Renal pelvis (tissue), 4 donors: ENCODE data around the gene CA14. TPM values are rescaled to one million over a fixed set of nuclear protein-coding genes. Genes with fewer than 3 reads are reported as not detected.
"Not testable (repeated sequence)": the region's sequence is repeated elsewhere in the genome, so short reads cannot be mapped to it uniquely, and the experiment has no call there.

Experiments
- DNase-seq: peaks from one replicate; pipeline ENCODE4 v3.0.0-alpha.2; 2013
- polyA plus RNA-seq, 3 donors: library from polyadenylated mRNA; unstranded; fragments of 120-200 nt; gene quantifications; one replicate each; pipeline ENCODE4 v1.2.1, GENCODE V29; 2013; ENCODE audit not compliant: insufficient read length in 3 of 3

Gene CA14
- polyA plus RNA-seq, 3 donors = 6.6 to 6.8 (median 6.6) TPM

DNA sequence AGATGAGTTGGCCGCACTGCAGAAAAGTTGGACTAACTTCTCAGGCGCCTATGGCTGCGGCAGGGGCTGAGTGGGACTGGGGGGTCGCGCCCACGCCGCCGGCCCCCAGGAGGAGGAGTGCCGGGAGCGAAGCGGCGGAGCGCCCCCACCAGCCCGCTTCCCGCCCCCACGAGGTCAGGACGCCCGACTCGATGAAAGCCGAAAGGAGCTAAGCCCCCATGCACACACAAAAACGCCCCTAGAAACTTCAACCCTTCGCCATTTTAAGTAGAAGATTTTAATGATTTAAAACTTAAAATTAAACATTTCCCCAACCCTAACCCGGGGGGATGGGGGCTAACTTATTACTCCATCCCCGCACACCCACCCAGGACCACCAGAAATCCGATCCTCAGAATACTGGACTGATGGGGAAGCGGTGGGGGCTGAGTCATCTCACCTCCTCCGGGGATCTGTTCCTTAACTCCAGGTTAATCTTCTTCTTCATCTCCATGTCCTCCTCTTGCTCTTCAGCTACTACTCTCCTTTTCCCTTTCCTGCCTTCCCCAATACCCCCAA, 22.2 kb upstream of the CA14 start:
- no peak for DNase-seq

DNA sequence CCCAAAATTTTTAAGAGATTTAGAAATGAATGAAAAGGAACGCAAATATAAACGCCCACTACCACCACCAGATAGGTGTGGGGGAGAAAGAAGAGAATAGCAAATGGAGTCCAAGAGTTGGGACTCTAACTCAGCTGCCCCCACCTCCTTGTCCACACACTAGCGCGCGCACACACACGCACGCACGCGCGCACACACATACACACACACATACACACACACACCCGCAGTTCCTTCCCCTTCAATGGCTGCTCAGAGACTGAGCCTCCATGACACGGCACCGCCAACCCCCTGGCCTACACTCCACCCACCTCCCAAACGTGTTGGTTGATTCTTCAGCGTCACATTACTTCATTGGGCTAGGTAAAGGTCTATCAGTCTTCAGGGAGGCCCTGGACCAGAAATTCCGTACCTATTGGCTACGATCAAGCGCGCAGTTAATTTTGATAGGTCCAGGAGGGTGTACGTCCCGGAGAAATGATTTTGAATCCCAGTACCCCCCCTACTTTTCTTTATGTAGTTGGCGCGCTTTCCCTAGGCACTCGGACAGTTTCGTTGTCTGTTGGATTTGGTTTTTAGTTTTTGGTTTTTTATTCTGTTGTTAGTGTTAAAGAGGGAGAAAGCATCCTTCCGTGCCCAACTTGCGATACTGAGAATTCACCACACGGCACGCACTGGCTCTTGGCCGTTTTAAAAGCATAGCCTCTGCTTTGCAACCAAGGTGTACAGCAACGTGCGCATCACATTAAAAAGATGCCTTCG, 21.5 kb upstream of the CA14 start, which contains the start of gene ANP32E:
Gene ANP32E, minus strand, starts transcription at position 261 of the 762 bp plus-strand sequence. CDS start 326 bp downstream, outside the sequence.
- DNase-seq = peak; percentile 99

DNA sequence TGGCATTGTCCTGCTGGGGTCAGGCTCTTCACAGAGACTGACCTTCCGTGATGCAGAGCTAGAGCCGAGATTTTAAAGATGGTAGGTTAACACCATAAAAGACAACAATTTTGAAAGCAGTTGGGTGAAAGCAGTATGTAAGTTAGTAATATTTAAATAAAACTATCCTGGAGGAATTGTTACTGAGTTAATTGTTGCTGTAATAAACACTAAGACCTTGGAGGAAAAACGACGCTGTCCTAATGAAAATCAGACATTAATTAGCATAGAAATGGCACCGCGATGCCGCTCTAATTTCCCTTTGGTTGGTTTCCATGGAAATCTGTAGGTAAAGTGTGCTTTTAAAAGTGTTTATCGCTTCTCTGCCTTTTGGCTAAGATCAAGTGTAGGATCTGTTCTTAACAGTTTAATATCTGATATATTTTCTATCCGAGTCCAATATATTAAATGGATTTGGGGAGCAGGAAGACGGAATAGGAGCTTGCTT, 20.9 kb upstream of the CA14 start:
- no peak for DNase-seq

DNA sequence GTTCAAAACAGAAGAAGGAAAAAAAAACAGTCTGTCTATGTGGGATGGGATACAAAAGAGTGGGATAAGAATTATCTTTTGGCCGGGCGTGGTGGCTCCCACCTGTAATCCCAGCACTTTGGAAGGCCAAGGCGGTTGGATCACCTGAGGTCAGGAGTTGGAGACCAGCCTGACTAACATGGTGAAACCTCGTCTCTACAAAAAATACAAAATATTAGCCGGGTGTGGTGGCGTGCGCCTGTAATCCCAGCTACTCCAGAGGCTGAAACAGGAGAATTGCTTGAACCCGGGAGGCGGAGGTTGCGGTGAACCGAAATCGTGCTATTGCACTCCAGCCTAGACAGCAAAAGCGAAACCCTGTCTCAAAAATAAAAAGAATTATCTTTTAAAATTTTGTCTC, 20.4 kb upstream of the CA14 start:
- DNase-seq = not testable (repeated sequence)

DNA sequence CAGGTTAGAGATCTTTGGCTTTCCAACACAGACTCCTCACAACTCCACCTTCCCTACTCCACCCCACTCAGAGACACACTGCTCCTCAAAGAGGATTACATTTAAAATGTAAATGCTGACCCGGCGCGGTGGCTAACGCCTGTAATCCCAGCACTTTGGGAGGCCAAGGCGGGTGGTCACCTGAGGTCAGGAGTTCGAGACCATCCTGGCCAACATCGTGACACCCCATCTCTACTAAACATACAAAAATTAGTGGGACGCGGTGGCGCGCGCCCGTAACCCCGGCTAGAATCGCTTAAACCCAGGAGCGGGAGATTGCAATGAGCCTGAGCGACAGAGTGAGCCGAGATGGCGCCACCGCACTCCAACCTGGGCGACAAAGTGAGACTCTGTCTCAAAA, 19.8 kb upstream of the CA14 start:
- DNase-seq = no peak

DNA sequence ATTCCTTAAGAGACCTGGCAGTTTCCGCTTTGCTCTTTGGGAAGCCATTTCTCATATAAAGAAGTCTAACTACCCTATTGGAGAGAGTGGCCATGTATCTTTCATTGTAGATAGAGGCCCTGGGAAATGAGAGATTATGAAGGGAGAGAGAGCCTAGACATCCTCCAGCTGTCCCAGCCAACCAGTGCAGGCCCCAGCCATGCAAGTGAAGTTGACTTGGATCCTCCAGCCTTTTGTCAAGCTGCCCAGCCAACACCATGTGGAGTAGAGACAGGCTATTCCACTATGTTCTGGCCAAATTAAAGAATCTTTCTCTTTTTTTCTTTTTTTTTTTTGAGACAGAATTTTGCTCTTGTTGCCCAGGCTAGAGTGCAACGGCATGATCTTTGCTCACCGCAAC, 14.6 kb upstream of the CA14 start:
- DNase-seq = no peak

DNA sequence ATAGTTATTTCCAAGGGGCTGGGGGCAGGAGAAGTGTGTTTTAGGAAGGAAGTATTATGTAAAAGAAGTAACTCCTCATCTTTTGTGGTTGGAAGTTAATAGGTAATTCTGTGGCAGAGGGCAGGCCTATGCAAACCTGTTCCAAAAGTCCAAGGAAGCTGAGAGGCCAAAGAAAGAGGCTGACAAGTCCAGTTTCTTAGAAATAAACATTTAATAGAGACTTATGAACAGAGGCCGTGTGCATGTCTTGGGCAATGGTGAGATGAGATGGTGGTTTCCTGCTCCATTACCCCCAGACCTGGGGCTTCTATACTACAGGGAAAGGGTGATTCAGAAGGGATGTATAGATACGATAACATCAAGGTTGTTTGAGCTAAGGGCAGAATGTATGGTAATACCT, 7.6 kb upstream of the CA14 start:
- no peak for DNase-seq

DNA sequence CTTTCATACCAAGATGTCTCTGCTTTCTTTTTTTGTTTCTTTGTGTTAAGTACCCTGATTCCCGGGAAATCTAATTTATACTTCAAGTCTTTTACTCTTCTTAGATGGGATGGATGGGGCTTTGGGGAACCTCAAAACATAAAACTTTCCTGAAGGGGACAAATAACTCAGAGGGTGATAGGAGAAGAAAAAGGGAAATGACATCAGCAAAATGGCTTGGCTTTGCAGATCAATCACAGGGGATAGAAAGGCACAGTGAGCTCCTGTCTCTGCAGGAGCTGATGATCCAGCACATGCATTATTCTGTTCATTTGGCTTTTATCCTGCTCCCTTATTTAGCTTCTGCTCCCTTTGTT, 1.4 kb upstream of the CA14 start:
- DNase-seq = no peak

DNA sequence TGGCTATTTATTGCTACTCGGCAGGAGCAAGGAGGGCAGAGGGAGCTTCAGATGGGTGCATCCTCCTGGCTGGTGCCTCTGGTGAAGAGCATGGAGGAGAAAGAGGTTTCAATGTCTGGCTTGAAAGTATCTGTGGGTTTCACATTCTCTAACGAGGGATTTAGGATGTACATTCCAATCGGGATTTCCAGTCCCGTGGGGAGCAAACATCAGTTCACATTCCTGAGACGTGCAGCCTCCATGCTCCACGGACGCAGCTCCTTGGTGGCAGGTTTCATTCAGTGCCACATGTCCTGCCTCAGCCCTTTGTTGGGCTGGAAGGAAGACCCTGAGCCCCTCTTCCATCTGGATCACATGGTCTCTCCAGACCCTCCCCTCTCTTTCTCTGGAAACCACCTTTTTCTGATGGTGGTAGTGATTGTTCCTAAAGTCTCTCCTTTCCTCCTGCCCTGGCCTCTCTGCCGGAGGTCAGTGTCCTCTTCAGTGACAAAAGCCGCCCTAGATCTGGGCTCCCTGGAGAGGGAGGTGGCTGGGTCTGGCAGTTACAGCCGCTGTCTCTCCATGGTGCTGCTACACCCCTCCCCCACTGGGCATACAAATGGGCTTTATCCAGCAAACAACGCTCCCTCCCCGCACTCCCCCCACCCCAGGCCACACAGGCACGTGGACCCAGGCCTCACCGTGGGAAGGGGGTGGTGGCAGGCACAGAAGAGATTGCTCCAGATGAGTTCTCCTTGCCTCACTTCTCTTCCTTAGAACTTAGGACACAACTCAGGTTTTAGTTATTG, 826 bp upstream of the CA14 start:
- DNase-seq = no peak

DNA sequence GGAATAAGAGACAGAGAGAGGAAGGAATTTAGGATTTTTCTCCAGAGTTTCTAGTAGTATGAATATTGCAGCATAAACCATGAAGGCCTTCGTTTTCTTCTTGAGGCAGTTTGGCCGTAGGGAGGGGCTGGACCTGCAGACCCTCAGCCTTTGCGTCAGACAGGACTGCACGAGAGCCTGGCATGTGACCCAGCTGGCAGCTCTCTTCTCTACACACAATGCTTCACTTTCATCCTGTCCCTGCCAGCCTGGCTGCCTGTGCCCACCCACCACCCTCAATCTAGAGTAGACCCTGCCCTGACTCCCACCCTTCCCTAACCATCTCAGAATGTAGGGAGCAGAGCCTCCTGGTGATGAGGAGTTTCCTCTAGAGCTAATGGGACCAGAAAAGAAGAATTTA, 1.6 kb downstream of the CA14 start:
- DNase-seq = no peak

DNA sequence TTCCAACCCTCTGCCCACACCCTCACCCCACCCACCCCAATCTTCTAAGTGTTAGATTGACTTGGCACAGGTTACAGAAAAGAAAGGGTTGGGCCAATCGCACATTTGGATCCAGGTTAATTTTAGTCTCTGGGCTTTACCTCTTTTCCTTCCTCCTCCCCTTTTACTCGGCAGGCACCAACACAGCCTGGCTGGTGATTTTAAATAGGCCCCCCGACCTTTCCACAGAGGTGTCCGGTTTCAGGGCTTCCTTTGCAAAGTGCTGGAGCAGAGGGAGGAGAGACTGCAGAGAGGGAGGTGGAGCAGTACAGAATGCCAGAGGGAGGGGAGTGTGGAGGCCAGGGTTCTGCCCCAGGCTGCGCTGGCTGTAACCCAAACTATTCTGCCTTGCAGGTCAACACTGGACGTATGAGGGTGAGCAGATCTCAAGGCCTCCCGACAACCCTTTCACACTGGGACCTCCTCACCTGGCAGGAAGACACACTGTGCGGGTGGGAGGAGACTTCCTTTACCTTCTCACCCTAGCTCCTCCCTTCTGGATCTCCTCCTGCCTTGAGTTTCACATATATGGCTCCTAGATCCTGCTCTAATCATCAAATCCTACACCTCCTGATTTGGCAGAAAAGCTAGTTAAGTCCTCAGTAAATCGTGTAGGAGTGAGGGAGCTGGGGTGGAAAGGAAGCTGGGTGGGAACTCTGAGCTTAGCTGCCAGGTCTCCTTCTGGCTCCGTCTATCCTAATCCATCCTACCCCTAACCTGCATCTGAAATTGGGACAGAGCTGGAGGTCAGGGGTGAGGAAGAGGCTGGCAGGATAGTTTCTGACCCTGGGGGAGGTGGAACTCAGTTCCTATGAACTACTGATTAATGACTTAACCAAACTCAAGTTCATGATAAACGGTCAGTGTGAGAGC, 2.4 kb downstream of the CA14 start:
- DNase-seq = no peak

DNA sequence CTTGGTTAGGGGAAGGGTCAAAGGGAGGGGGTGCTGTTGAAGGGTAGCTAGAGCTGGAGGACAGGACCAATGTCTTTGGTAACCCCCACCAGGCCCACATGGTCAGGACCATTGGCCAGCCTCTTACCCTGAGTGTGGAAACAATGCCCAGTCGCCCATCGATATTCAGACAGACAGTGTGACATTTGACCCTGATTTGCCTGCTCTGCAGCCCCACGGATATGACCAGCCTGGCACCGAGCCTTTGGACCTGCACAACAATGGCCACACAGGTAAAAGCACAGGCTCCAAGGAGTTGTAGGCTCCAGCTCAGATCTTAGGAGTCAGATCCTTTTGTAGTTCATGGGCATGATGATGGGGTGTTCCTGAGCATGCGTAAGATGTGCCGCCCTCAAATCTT, 3.8 kb downstream of the CA14 start:
- no peak for DNase-seq

DNA sequence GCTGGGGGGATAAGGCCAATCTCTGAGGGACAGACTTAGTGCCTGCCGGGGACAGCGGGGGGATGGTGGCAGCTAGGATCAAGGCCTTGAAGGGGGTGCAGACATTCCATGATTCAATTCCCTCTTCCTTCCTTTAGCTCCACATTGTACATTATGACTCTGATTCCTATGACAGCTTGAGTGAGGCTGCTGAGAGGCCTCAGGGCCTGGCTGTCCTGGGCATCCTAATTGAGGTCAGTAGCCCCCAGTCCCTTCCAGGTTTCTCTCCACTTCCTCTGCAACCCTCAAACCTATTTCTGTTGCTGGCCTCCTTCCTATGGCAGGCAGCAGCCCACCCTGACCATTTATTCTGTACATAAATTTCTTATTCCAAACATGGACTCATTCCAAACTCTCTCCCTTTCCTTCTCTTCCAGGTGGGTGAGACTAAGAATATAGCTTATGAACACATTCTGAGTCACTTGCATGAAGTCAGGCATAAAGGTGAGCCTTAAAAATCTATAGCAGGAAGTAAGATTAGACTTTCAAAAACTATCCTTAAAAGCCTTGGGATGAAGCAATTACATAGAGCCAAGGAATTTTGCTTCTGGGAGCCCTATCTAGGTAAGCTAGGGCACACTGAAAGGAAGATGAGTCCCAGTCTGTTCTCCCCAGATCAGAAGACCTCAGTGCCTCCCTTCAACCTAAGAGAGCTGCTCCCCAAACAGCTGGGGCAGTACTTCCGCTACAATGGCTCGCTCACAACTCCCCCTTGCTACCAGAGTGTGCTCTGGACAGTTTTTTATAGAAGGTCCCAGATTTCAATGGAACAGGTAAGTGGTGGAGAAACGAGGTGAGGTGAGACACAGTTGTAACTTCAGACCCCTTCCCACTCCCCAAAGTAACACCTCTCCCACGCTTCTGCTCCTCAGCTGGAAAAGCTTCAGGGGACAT, 5.1 kb downstream of the CA14 start:
- no peak for DNase-seq

DNA sequence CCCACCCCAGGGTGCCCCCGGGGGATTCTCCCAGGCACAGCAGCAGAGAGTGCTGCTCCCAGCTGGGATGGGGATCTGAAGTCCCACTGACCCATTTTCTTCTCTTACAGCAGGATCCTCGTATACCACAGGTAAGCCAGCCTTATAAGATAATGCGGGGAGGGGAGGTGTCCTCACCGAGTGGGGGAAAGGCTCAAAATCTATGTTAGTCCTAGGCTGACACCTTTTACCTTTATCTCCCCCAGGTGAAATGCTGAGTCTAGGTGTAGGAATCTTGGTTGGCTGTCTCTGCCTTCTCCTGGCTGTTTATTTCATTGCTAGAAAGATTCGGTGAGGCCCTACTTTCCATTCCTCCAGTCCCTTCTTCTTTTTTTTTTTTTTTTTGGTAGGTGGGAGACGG, 6.0 kb downstream of the CA14 start:
- no peak for DNase-seq

DNA sequence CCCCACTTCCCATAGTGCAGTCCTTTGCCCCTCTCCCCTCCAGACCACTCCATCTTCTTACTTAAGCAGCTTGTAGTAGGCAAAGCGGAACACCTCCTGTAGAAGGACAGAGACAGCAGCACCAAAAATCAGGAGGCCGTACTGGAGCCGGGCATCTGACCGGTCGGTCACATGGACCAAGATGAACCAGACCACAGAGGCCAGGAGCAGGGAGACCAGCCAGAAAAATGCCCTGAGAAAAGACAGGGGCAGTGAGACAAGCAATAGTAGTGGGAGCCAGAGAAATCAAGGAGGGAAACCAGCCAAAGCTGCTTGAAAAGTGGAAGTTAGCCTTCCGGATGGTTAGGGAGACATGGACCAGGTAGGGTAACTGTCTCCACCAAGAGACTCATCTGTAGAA, 10.3 kb downstream of the CA14 start:
- no peak for DNase-seq

DNA sequence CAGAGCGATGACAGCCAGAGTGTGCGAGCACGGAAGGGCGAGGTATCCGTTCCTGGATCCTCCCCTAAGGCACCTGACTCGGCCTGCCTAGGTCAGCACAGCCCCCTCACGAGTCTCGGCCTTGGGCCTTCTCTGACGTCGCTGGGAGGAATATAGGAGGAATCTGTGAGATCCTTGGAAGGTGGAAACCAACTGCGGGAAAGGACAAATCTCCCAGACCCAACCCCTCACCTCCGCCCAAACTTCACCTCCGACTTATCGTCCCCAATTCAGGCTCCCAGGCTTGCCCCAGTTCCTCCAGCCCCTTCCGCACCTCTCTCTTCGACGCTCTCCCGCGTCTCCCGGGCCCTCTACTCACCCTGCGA, 10.7 kb downstream of the CA14 start:
- DNase-seq = no peak

DNA sequence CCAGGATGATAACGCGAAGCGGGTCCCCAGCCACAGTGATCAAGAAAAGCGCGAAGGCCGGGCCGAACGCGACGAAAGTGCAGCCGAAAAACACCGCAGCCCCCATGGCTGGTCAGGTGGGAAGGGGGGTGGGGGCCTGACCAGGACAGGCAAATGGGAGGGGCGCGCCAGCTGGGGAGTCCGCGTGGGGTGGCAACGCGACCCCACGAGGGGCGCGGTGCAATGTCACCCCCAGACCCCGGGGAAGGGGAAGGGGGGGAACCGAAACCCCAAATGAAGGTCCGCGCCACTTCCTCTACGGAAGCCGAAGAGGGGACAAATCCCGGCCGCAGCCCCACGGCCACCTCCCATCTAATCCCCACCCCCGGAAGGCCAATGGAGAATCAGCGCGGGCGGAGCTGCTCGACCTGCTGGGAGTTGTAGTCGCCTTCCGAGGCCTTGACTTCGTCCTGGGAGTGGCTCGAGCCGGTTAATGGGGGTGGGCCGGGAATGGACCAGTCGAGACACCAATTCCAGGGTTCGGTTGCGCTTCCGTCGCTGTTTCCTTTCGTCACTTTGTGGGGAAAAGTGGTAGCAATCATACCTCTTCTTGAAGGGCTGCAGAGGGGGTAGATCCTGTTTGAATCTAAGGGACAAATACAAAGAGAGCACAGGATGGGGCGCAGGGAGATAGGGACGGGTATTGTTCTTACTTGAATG, 11.3 kb downstream of the CA14 start, which contains the start of gene APH1A:
Gene APH1A, minus strand, starts transcription at position 312 of the 699 bp plus-strand sequence. Its CDS starts 206 bp downstream, at position 106.
- DNase-seq = peak; percentile 98

DNA sequence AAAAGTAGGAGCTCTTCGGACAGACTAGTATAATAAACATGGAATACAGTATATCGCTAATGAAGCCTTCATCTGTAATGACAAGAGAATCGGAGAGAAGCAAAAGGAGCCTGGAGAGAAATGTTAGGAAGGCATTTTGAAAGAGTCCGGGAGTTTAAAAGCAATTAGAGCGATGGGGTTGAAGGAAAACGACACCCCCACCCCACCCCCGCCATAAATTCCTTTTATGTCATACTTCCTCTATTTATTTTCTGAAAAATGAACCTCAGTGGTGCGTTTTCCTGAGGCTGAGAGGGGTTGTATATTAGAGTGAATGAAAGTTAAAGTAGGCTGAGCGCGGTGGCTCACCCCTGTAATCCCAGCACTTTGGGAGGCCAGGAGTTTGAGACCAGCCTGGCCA, 11.9 kb downstream of the CA14 start:
- no peak for DNase-seq

DNA sequence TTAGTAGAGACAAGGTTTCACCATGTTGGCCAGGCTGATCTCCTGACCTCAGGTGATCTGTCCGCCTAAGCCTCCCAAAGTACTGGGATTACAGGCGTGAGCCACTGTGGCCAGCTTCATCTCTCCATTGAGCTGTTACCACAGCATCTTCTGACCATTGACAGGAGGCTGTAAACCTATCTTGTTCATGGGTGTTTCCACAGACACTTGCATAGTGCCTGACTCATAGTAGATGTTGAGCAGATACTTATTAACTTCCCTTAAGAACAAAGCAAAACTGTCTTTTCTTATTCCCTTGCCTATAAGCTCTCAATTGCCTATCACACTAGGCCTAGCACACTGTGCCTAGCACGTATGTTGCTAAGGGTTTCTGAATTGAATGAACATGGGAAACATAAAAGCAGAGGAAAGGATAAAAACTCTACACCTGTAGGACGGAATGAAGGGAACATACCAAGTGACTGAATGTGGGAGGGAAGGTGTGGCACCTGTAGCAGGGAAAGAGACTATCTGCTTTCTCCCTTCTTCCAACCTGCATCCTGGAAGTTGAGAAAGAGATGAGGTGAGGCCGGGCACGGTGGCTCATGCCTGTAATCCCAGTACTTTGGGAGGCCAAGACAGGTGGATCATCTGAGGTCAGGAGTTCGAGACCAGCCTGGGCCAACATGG, 13.9 kb downstream of the CA14 start:
- DNase-seq = no peak
